Common myeloid progenitor, CD34-positive (primary cell): ENCODE data around the gene OGG1.
"Not testable (repeated sequence)": the region's sequence is repeated elsewhere in the genome, so short reads cannot be mapped to it uniquely, and the experiment has no call there.

ENCODE experiments used
- CTCF ChIA-PET: fragments of 350-600 bp; sonication (Branson Sonifier 250); formaldehyde crosslinking; loops from one replicate; lab custom pipeline; 2021; ENCODE audit warnings: antibody characterized with exemption; lab: Charles Lee
- POLR2A ChIA-PET: fragments of 350-600 bp; sonication (Branson Sonifier 250); formaldehyde crosslinking; loops from one replicate; lab custom pipeline; 2021; ENCODE audit warnings: antibody characterized with exemption; lab: Charles Lee
- DNase-seq, 3 donors: peaks; one replicate each; pipeline versions ENCODE4 v3.0.0 to v3.0.0-alpha.2; 2013
- H3K27ac ChIP-seq, 2 experiments: 1 replicate in 1 of 2; 2 replicates in 1 of 2; pipeline ENCODE4 v1.7.0; 2013; ENCODE audit warnings: inconsistent platforms in 2 of 2, low read length in 2 of 2, mild to moderate bottlenecking in 2 of 2, low read depth in 1 of 2, moderate library complexity in 1 of 2; ENCODE audit not compliant: severe bottlenecking in 2 of 2, insufficient read depth in 1 of 2, poor library complexity in 1 of 2
- H3K27me3 ChIP-seq, 5 experiments: replicated peaks in 2 of 5; 1 replicate in 3 of 5; 2 replicates in 2 of 5; pipeline versions ENCODE4 v1.6.1 to v1.7.0; 2013; ENCODE audit warnings: low read length in 4 of 5, mild to moderate bottlenecking in 2 of 5, moderate library complexity in 2 of 5, inconsistent platforms in 1 of 5; ENCODE audit not compliant: insufficient read depth in 5 of 5, control insufficient read depth in 4 of 5
- H3K36me3 ChIP-seq, 4 experiments: 1 replicate in 2 of 4; 2 replicates in 2 of 4; pipeline versions ENCODE4 v1.6.1 to v1.7.0; 2013; ENCODE audit warnings: low read length in 3 of 4, control low read depth in 1 of 4, mild to moderate bottlenecking in 1 of 4; ENCODE audit not compliant: control insufficient read depth in 4 of 4, insufficient read depth in 4 of 4
- H3K4me1 ChIP-seq, 4 experiments: 1 replicate in 3 of 4; 2 replicates in 1 of 4; pipeline versions ENCODE4 v1.6.1 to v1.7.1; 2013; ENCODE audit warnings: low read length in 3 of 4, mild to moderate bottlenecking in 3 of 4, control low read depth in 1 of 4, inconsistent platforms in 1 of 4, moderate library complexity in 1 of 4; ENCODE audit not compliant: control insufficient read depth in 4 of 4, insufficient read depth in 4 of 4; ENCODE audit errors: control extremely low read depth in 1 of 4
- H3K4me3 ChIP-seq, 7 experiments: 1 replicate in 4 of 7; 2 replicates in 3 of 7; pipeline versions ENCODE4 v1.5.1 to v1.7.0; 2013; ENCODE audit warnings: mild to moderate bottlenecking in 7 of 7, low read length in 6 of 7, moderate library complexity in 6 of 7, inconsistent platforms in 2 of 7, low read depth in 2 of 7, control low read depth in 1 of 7; ENCODE audit not compliant: insufficient read depth in 4 of 7, control insufficient read depth in 1 of 7; ENCODE audit errors: extremely low read depth in 1 of 7
- H3K9me3 ChIP-seq, 5 experiments: 1 replicate in 4 of 5; 2 replicates in 1 of 5; pipeline versions ENCODE4 v1.6.1 to v1.7.1; 2013; ENCODE audit warnings: low read length in 4 of 5, mild to moderate bottlenecking in 2 of 5, inconsistent platforms in 1 of 5, low read depth in 1 of 5, moderate library complexity in 1 of 5; ENCODE audit not compliant: control insufficient read depth in 4 of 5, insufficient read depth in 2 of 5; ENCODE audit errors: control extremely low read depth in 1 of 5
- WGBS: methylation state at CpG from one replicate; pipeline ENCODE4 v1.1.5; 2013; ENCODE audit not compliant: insufficient coverage; 5-methylcytosine and 5-hydroxymethylcytosine counted together

Gene OGG1

GRCh38 chr3:9768141-9768775 is 18.5 kb downstream of the OGG1 start:
- peaks cover 0 to 19% (median 12%) of the 10 kb centered on the region in 4 experiments for H3K4me1 ChIP-seq
- CTCF ChIA-PET: interaction anchor here (1.0 to 1.8 kb wide), 5 partner anchors 9 to 46 kb away, joined by 3 to 5 read pairs (median 4); no protein-coding TSS in a partner anchor
- WGBS: 95% methylated on average over 5 of the region's 6 CpGs
- no peak overlapping the region for H3K4me3 ChIP-seq
- H3K27ac ChIP-seq: no peak overlapping the region
- no peaks in the 10 kb centered on the region for H3K36me3 ChIP-seq
- DNase-seq: no peak
- H3K9me3 ChIP-seq: no peaks in the 10 kb centered on the region
- H3K27me3 ChIP-seq: peaks cover 0 to 25% (median 0%) of the 10 kb centered on the region in 5 experiments
- POLR2A ChIA-PET: interaction anchor here (1.0 kb wide), 1 partner anchor 11 kb away, joined by 3 read pairs; no protein-coding TSS in a partner anchor

GRCh38 chr3:9769012-9769411 is 19.3 kb downstream of the OGG1 start:
- Histone ChIP-seq H3K27ac (no peak overlapping the region), H3K4me1 (peaks cover 0 to 19% (median 12%) of the 10 kb centered on the region in 4 experiments), H3K27me3 (peaks cover 0 to 25% (median 3%) of the 10 kb centered on the region in 5 experiments), H3K4me3 (no peak overlapping the region), H3K9me3 (no peaks in the 10 kb centered on the region), H3K36me3 (no peaks in the 10 kb centered on the region)
- no peak for DNase-seq
- ChIA-PET CTCF (interaction anchor here (1.0 to 1.3 kb wide), 4 partner anchors 9 to 47 kb away, joined by 3 to 5 read pairs (median 4); no protein-coding TSS in a partner anchor), POLR2A (interaction anchor here (1.0 to 1.3 kb wide), 2 partner anchors 11 to 12 kb away, joined by 3 read pairs; no protein-coding TSS in a partner anchor)
- 100% methylated on average over 4 of the region's 5 CpGs for WGBS

- Histone ChIP-seq H3K36me3 (no peaks in the 10 kb centered on the region), H3K27me3 (peaks cover 0 to 25% (median 3%) of the 10 kb centered on the region in 5 experiments), H3K4me1 (peaks cover 0 to 19% (median 12%) of the 10 kb centered on the region in 4 experiments), H3K4me3 (peak within 1 kb of the TSS in 3 of 7 experiments; percentile 41 to 55 (median 48)), H3K9me3 (no peaks in the 10 kb centered on the region), H3K27ac (no peak within 1 kb of the TSS)
- ChIA-PET POLR2A (interaction anchor here (0.6 to 1.3 kb wide), 2 partner anchors 9 to 11 kb away, joined by 3 to 4 read pairs; no protein-coding TSS in a partner anchor), CTCF (interaction anchor here (0.6 to 1.5 kb wide), 6 partner anchors 9 to 28 kb away, joined by 3 to 5 read pairs (median 4); no protein-coding TSS in a partner anchor)
- WGBS: 18% methylated on average over 39 of the region's 49 CpGs
- peak in 2 of 3 donors; percentile 67 to 74 for DNase-seq
Observed at GRCh38 chr3:9769426-9770275, 19.9 kb downstream of the OGG1 start, which contains the start of gene CAMK1. TSS of gene CAMK1 (minus strand) at chr3:9769947. CDS start at chr3:9767749, 2,198 bp downstream.

- ChIA-PET CTCF (interaction anchor here (0.6 to 1.5 kb wide), 7 partner anchors 8 to 29 kb away, joined by 3 to 5 read pairs (median 4); no protein-coding TSS in a partner anchor), POLR2A (interaction anchor here (0.6 to 1.3 kb wide), 2 partner anchors 10 kb away, joined by 3 to 4 read pairs; no protein-coding TSS in a partner anchor)
- Histone ChIP-seq H3K36me3 (no peaks in the 10 kb centered on the region), H3K4me1 (peaks cover 0 to 19% (median 12%) of the 10 kb centered on the region in 4 experiments), H3K9me3 (no peaks in the 10 kb centered on the region), H3K4me3 (peak overlapping the region in 2 of 7 experiments; percentile 41 to 48), H3K27me3 (peaks cover 0 to 29% (median 3%) of the 10 kb centered on the region in 5 experiments), H3K27ac (no peak overlapping the region)
- 29% methylated on average over 12 of the region's 15 CpGs for WGBS
- no peak for DNase-seq
Observed at GRCh38 chr3:9770276-9770812, 20.6 kb downstream of the OGG1 start.

GRCh38 chr3:9771007-9771406 is 21.3 kb downstream of the OGG1 start:
- H3K9me3 ChIP-seq, H3K36me3 ChIP-seq, H3K27ac ChIP-seq, POLR2A ChIA-PET, H3K4me3 ChIP-seq, DNase-seq: not testable (repeated sequence)
- Histone ChIP-seq H3K4me1 (peaks cover 0 to 19% (median 12%) of the 10 kb centered on the region in 4 experiments), H3K27me3 (peaks cover 0 to 29% (median 3%) of the 10 kb centered on the region in 5 experiments)
- CTCF ChIA-PET: interaction anchor here (0.7 to 1.5 kb wide), 4 partner anchors 9 to 27 kb away, joined by 3 to 5 read pairs (median 4); no protein-coding TSS in a partner anchor
- no CpG with 5 or more reads among the region's 2 CpGs for WGBS

GRCh38 chr3:9776896-9777693 is 27.3 kb downstream of the OGG1 start:
- Histone ChIP-seq H3K9me3 (no peaks in the 10 kb centered on the region), H3K4me3 (no peak overlapping the region), H3K27ac (no peak overlapping the region), H3K36me3 (peaks cover 0 to 8% (median 2%) of the 10 kb centered on the region in 4 experiments), H3K4me1 (peaks cover 30 to 55% (median 44%) of the 10 kb centered on the region in 4 experiments), H3K27me3 (peaks cover 0 to 9% (median 3%) of the 10 kb centered on the region in 5 experiments)
- ChIA-PET CTCF (no interaction called here), POLR2A (no interaction called here)
- 100% methylated on average over 4 of the region's 5 CpGs for WGBS
- DNase-seq: no peak
